Mesendoderm (in vitro differentiated cells): Measurements from ENCODE around the gene FGF2.
"Not testable (repeated sequence)": the region's sequence is repeated elsewhere in the genome, so short reads cannot be mapped to it uniquely, and the experiment has no call there.

Experiments used
- DNase-seq: peaks from one replicate; pipeline ENCODE4 v3.0.0; 2013
- H2AK5ac ChIP-seq: 2 replicates; pipeline ENCODE4 v1.6.1; 2013; ENCODE audit warnings: low read length, inconsistent platforms
- H2BK120ac ChIP-seq: 2 replicates; pipeline ENCODE4 v1.6.1; 2013; ENCODE audit warnings: low read depth, mild to moderate bottlenecking, low read length, moderate library complexity, mixed read lengths
- H2BK15ac ChIP-seq: replicated peaks from 2 replicates; pipeline ENCODE4 v1.6.1; 2013; ENCODE audit warnings: low read depth, mild to moderate bottlenecking, moderate library complexity
- H2BK5ac ChIP-seq: 2 replicates; pipeline ENCODE4 v1.6.1; 2013; ENCODE audit warnings: low read length, inconsistent platforms
- H3K18ac ChIP-seq: 2 replicates; pipeline ENCODE4 v1.6.1; 2013; ENCODE audit warnings: mild to moderate bottlenecking, low read length, mixed read lengths
- H3K23ac ChIP-seq: one replicate; pipeline ENCODE4 v1.6.1; 2013; ENCODE audit warnings: low read length
- H3K27ac ChIP-seq: 2 replicates; pipeline ENCODE4 v1.5.1; 2013; ENCODE audit warnings: low read depth, mild to moderate bottlenecking, inconsistent platforms, low read length, moderate library complexity
- H3K27me3 ChIP-seq: 2 replicates; pipeline ENCODE4 v1.6.1; 2013; ENCODE audit warnings: low read length, control low read depth, mild to moderate bottlenecking, inconsistent platforms; ENCODE audit not compliant: insufficient read depth, poor library complexity
- H3K36me3 ChIP-seq: 2 replicates; pipeline ENCODE4 v1.6.1; 2013; ENCODE audit warnings: low read length, inconsistent platforms; ENCODE audit not compliant: control insufficient read depth, insufficient read depth
- H3K4ac ChIP-seq: one replicate; pipeline ENCODE4 v1.6.1; 2013; ENCODE audit warnings: low read depth, mild to moderate bottlenecking, low read length, moderate library complexity
- H3K4me1 ChIP-seq: 2 replicates; pipeline ENCODE4 v1.6.1; 2013; ENCODE audit warnings: low read depth, low read length, inconsistent platforms; ENCODE audit not compliant: control insufficient read depth
- H3K4me2 ChIP-seq: 2 replicates; pipeline ENCODE4 v1.6.1; 2013; ENCODE audit warnings: low read length
- H3K4me3 ChIP-seq: 2 replicates; pipeline ENCODE4 v1.5.1; 2013; ENCODE audit warnings: mild to moderate bottlenecking, low read length
- H3K56ac ChIP-seq: one replicate; pipeline ENCODE4 v1.6.1; 2013; ENCODE audit warnings: low read length
- H3K79me1 ChIP-seq: 2 replicates; pipeline ENCODE4 v1.6.1; 2013; ENCODE audit warnings: low read length, inconsistent platforms
- H3K79me2 ChIP-seq: 2 replicates; pipeline ENCODE4 v1.6.1; 2013; ENCODE audit warnings: mild to moderate bottlenecking, low read length; ENCODE audit not compliant: control insufficient read depth, insufficient read depth
- H3K9ac ChIP-seq: 2 replicates; pipeline ENCODE4 v1.6.1; 2013; ENCODE audit warnings: low read length, inconsistent platforms
- H4K5ac ChIP-seq: one replicate; pipeline ENCODE4 v1.6.1; 2013; ENCODE audit warnings: low read length
- H4K8ac ChIP-seq: one replicate; pipeline ENCODE4 v1.6.1; 2013; ENCODE audit warnings: low read depth, mild to moderate bottlenecking, control low read depth, low read length, moderate library complexity
- WGBS: extraction: QIAGEN DNeasy Blood & Tissue Kit; methylation state at CpG from one replicate; pipeline ENCODE4 v1.1.7; 2013; ENCODE audit warnings: low lambda C conversion rate, missing lambda C conversion rate; ENCODE audit not compliant: insufficient coverage; ENCODE audit errors: extremely low coverage; 5-methylcytosine and 5-hydroxymethylcytosine counted together

Gene FGF2

DNA sequence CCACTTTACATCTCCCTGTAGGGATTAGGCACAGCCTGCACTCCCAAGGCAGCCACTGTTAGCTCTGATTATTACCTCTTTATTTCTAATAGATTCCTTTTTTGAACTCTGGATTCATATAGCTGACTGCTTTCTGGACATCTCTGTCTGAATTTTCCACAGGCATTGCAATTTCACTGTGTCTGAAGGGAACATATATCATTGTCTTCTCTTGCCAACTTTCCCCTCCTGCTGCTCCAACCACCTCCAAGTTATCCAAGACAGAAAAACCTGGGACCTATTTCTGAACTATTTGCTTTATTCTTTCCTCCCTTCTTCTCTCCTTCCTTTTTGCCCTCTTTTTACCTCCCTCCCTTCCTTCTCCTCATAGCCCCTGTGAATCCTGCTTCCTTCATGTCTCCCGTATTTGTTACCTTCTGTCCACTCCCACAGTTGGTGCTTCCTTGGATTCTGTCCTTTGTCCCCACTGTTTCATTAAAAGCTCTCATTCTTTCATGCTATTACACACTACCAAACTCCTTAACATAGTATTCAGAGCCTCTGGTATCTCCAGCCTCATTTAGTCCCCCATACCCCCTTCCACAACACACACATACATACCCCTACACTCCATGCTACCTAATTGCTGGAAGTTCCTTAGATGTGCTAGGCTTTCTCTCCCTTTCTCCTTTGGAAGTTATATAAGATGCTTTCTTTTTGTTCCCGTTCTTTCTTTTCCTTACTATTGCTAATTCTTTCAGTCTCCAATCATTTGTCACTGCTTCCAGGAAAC lies 34.7 kb downstream of the FGF2 start:
- WGBS = no CpG with 5 or more reads among the region's 2 CpGs
- Histone ChIP-seq H3K27me3 (no peaks in the 10 kb centered on the region), H3K23ac (no peak overlapping the region), H2AK5ac (no peak overlapping the region), H2BK15ac (no peak overlapping the region), H3K36me3 (no peaks in the 10 kb centered on the region), H3K79me2 (peaks cover 53% of the 10 kb centered on the region), H3K4ac (no peak overlapping the region), H3K79me1 (peaks cover 2% of the 10 kb centered on the region), H3K4me1 (no peaks in the 10 kb centered on the region), H2BK120ac (no peak overlapping the region), H3K27ac (no peak overlapping the region), H3K56ac (no peak overlapping the region), H3K18ac (no peak overlapping the region), H2BK5ac (no peak overlapping the region), H3K4me2 (no peak overlapping the region), H4K8ac (no peak overlapping the region), H4K5ac (no peak overlapping the region), H3K4me3 (no peak overlapping the region), H3K9ac (no peak overlapping the region)
- no peak for DNase-seq

DNA sequence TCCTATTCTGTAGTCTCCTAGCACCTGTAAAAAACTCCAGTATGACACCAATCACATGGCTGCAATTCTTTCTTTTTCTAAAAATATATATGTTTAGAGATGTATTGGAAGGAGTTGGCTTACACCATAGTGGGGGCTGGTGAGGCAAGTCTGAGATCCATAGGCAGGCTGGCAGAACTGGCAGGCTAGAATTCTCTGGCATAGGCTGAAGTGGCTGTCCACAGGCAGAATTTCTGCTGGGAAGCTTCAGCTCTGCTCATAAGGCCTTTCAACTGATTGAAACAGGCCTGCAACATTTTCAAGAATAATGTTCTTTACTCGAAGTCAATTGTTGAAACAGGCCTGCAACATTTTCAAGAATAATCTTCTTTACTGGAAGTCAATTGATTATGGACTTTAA lies 37.0 kb downstream of the FGF2 start:
- Histone ChIP-seq H3K4ac (no peak overlapping the region), H4K8ac (no peak overlapping the region), H3K79me1 (peaks cover 2% of the 10 kb centered on the region), H3K9ac (no peak overlapping the region), H3K23ac (no peak overlapping the region), H3K79me2 (peaks cover 53% of the 10 kb centered on the region), H2AK5ac (no peak overlapping the region), H3K18ac (no peak overlapping the region), H3K27ac (no peak overlapping the region), H2BK120ac (no peak overlapping the region), H3K27me3 (no peaks in the 10 kb centered on the region), H3K4me2 (no peak overlapping the region), H3K4me3 (no peak overlapping the region), H3K4me1 (no peaks in the 10 kb centered on the region), H2BK5ac (no peak overlapping the region), H3K56ac (no peak overlapping the region), H4K5ac (no peak overlapping the region), H3K36me3 (no peaks in the 10 kb centered on the region), H2BK15ac (no peak overlapping the region)
- no CpG with 5 or more reads among the region's 1 CpG for WGBS
- DNase-seq = no peak

DNA sequence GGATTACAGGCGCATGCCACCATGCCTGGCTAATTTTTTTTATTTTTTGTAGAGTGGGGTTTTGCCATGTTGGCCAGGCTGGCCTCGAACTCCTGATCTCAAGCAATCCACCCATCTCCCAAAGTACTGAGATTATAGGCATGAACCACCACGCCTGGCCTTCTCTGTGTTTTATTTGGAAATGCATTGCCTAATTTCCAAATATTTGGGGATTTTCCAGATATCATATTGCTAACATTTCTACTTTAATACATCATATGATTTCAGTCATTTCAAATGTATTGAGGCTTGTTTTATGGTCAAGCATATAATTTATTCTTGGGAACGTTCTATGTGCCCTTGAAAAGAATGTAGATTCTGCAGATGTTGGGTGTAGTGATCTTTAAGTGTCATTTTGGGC lies 38.8 kb downstream of the FGF2 start:
- Histone ChIP-seq H3K79me1 (peaks cover 2% of the 10 kb centered on the region), H2BK5ac (no peak overlapping the region), H3K36me3 (no peaks in the 10 kb centered on the region), H3K23ac (no peak overlapping the region), H3K4me2 (no peak overlapping the region), H3K4ac (no peak overlapping the region), H3K79me2 (peaks cover 52% of the 10 kb centered on the region), H3K27ac (no peak overlapping the region), H3K4me1 (no peaks in the 10 kb centered on the region), H2BK120ac (no peak overlapping the region), H3K9ac (no peak overlapping the region), H4K8ac (no peak overlapping the region), H2AK5ac (no peak overlapping the region), H4K5ac (no peak overlapping the region), H3K27me3 (no peaks in the 10 kb centered on the region), H3K4me3 (no peak overlapping the region), H3K18ac (no peak overlapping the region), H3K56ac (no peak overlapping the region), H2BK15ac (no peak overlapping the region)
- WGBS = no CpG with 5 or more reads among the region's 4 CpGs
- DNase-seq = no peak

DNA sequence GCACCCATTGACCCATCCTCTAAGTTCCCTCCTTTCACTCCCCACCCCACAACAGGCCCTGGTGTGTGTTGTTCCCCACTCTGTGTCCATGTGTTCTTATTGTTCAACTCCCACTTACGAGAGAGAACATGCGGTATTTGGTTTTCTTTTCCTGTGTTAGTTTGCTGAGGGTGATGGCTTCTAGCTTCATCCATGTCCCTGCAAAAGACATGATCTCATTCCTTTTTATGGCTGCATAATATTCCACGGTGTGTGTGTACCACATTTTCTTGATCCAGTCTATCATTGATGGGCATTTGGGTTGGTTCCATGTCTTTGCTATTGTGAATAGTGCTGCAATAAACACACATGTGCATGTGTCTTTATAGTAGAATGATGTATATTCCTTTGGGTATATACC lies 41.6 kb downstream of the FGF2 start:
- H2AK5ac ChIP-seq, H3K4me3 ChIP-seq, H3K36me3 ChIP-seq, H3K4me1 ChIP-seq, H4K5ac ChIP-seq, H3K4me2 ChIP-seq, H2BK15ac ChIP-seq, H3K56ac ChIP-seq, H3K9ac ChIP-seq, H2BK5ac ChIP-seq, H3K27me3 ChIP-seq, H3K27ac ChIP-seq, H4K8ac ChIP-seq, H3K18ac ChIP-seq, H3K23ac ChIP-seq, H2BK120ac ChIP-seq, H3K79me1 ChIP-seq, DNase-seq, H3K4ac ChIP-seq: not testable (repeated sequence)
- H3K79me2 ChIP-seq = peaks cover 45% of the 10 kb centered on the region
- WGBS = no CpG with 5 or more reads among the region's 3 CpGs

DNA sequence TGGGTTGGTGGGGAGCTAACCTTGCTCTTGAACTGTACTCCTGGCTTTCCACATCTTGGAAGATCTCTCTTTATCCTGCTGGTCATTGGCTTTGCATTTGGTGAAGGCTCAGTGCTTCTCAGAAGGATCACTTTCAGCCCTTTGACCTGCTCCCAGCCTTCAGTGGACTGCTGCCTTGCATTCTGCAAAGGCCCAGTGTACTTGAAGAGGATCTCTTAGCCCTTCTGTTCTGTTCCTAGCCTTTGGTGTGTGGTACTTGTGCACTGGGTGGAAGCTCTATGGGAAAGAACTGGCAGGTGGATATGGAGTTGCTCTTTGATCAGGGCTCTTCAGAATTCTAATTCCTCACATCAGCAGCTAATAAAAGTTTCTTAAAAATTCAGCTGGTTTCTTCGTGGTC lies 46.5 kb downstream of the FGF2 start:
- Histone ChIP-seq H3K27ac (no peak overlapping the region), H4K5ac (no peak overlapping the region), H3K4me3 (no peak overlapping the region), H3K4me1 (no peaks in the 10 kb centered on the region), H3K56ac (no peak overlapping the region), H2BK5ac (no peak overlapping the region), H4K8ac (no peak overlapping the region), H3K23ac (no peak overlapping the region), H3K4me2 (no peak overlapping the region), H2BK15ac (no peak overlapping the region), H3K36me3 (no peaks in the 10 kb centered on the region), H3K9ac (no peak overlapping the region), H3K27me3 (no peaks in the 10 kb centered on the region), H2BK120ac (no peak overlapping the region), H3K4ac (no peak overlapping the region), H3K18ac (no peak overlapping the region), H3K79me2 (peaks cover 27% of the 10 kb centered on the region), H2AK5ac (no peak overlapping the region), H3K79me1 (peaks cover 5% of the 10 kb centered on the region)
- DNase-seq = no peak
- no CpG with 5 or more reads among the region's 1 CpG for WGBS
